Measurements from ENCODE around the gene DLG2. TPM values are rescaled to one million over a fixed set of nuclear protein-coding genes. Genes with fewer than 3 reads are reported as not detected.

DLG2 gene
- total RNA-seq, 4 donors from 2014 or later: 6.5 to 14.6 (median 7.2) TPM

DNA sequence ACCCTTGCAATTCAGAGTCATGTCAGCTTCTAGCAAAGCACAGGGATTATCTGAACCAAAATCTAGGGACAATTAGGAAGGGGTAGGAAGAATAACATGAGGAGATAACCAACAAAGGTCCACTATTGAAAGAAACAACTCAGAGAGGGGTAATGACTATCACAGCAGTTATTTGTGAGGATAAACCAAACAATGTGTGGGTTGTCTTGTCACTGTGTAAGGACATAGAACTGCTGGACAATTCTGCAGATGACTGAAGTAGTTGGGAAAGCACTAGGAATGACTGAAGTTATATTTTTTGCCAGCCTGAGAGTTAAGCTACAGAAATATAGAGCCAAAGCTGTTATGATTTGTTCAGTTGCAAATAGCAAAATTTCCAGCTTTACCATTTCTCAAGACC, 1482.6 kb downstream of the DLG2 start:
- no peaks in the 10 kb centered on the region for H3K36me3 ChIP-seq
- no peaks in the 10 kb centered on the region for H3K9me3 ChIP-seq
- no peak overlapping the region for H3K4me3 ChIP-seq
- H3K27me3 ChIP-seq: no peaks in the 10 kb centered on the region
- no peak overlapping the region for H3K27ac ChIP-seq
- DNase-seq (ENCODE audit: low spot score in 2 of 2): no peak
- no peaks in the 10 kb centered on the region for H3K4me1 ChIP-seq
- TF ChIP-seq EP300 (IDR thresholded peaks at IDR 0.05) (no peak), POLR2A (IDR thresholded peaks at IDR 0.05) (no peak)
- TF ChIP-seq, protein P1, sequence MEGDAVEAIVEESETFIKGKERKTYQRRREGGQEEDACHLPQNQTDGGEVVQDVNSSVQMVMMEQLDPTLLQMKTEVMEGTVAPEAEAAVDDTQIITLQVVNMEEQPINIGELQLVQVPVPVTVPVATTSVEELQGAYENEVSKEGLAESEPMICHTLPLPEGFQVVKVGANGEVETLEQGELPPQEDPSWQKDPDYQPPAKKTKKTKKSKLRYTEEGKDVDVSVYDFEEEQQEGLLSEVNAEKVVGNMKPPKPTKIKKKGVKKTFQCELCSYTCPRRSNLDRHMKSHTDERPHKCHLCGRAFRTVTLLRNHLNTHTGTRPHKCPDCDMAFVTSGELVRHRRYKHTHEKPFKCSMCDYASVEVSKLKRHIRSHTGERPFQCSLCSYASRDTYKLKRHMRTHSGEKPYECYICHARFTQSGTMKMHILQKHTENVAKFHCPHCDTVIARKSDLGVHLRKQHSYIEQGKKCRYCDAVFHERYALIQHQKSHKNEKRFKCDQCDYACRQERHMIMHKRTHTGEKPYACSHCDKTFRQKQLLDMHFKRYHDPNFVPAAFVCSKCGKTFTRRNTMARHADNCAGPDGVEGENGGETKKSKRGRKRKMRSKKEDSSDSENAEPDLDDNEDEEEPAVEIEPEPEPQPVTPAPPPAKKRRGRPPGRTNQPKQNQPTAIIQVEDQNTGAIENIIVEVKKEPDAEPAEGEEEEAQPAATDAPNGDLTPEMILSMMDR (IDR thresholded peaks at IDR 0.05): no peak

DNA sequence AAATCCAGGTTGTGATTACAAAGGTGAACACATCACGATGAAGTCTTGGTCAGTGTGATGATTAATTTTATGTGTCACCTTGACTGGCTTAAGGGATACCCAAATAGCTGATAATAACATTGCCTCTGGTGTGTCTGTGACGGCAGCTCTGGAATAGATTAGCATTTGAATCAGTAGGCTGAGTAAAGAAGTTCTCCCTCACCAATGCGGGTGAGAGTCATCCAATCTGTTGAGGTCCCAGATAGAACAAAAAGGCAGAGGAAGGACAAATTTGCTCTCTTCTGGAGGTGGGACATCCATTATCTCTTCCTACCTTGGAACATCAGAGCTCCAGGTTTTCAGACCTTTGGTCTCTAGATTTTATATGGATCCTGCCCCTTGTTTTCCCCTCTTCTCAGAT, 1484.7 kb downstream of the DLG2 start:
- 81 to 87% methylated on average over 3 of the region's 3 CpGs for WGBS, 2 donors
- H3K4me1 ChIP-seq: no peaks in the 10 kb centered on the region
- no peaks in the 10 kb centered on the region for H3K36me3 ChIP-seq
- no peak for DNase-seq (ENCODE audit: low spot score in 2 of 2)
- H3K4me3 ChIP-seq: no peak overlapping the region
- TF ChIP-seq, protein P1 (IDR thresholded peaks at IDR 0.05): no peak
- no peak for TF ChIP-seq POLR2A (IDR thresholded peaks at IDR 0.05)
- no peak for TF ChIP-seq EP300 (IDR thresholded peaks at IDR 0.05)
- H3K27ac ChIP-seq: no peak overlapping the region
- no peaks in the 10 kb centered on the region for H3K27me3 ChIP-seq
- H3K9me3 ChIP-seq: no peaks in the 10 kb centered on the region

DNA sequence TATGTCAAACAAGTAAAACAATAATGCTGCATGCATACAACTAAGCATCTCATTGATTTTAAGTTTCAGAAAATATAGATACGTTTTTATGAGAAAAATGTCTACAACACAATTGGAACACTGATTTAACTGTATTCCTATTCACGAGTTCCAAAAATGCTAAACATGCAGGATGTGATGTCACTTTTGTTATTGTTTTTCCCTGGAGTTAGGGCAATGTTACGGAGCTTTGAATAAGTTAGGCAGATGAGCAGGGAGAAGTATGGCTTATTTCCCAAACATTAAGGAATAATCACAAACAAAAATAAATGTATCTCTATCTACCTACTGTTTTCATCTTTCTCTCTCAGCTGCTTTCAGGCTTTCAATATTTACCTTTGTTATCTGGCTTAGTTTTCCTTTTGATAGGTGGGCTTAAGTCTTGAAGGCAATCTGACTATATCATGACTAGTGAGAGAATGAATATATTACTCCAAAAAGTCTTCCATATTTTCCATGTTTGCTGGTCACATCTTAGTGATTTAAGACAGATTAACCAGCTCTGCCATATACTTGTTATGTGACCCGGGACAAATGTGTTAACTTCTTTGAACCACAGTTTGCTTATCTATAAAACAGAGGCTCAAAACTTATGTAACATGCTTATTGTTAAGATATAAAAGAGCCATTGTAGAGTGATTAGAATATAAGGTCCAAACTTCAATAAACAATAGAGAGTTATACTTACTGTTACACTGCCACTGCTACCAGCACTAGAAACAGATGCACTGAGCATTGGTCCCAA, 1486.6 kb downstream of the DLG2 start:
- WGBS, 2 donors: 17 to 28% methylated on average over 4 of the region's 4 CpGs
- Histone ChIP-seq H3K27ac (no peak overlapping the region), H3K36me3 (no peaks in the 10 kb centered on the region), H3K4me1 (peaks cover 0 to 4% (median 0%) of the 10 kb centered on the region in 4 donors), H3K27me3 (no peaks in the 10 kb centered on the region), H3K9me3 (no peaks in the 10 kb centered on the region), H3K4me3 (no peak overlapping the region)
- DNase-seq (ENCODE audit: low spot score in 2 of 2): no peak
- TF ChIP-seq, protein P1 (IDR thresholded peaks at IDR 0.05): no peak
- TF ChIP-seq EP300 (IDR thresholded peaks at IDR 0.05) (no peak), POLR2A (IDR thresholded peaks at IDR 0.05) (no peak)

DNA sequence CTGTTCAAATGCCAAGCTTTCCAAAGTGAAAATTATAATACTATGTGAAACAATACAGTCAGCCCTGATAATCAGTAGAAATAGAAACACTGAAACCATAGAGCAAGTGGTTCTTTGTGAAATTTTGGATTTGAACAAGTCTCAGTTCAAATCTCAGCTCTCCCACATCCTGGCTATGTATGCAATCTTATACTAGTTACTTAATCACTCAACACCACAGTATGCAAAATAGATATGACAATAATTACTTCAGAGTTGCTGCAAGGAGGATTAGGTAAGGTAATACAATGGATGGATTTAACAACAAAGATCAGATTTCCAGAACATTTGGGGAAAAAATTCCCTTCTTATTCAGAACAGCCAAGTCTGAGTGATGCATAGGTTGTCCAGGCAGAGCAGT, 1489.2 kb downstream of the DLG2 start:
- Histone ChIP-seq H3K4me3 (no peak overlapping the region), H3K9me3 (no peaks in the 10 kb centered on the region), H3K4me1 (peaks cover 0 to 4% (median 0%) of the 10 kb centered on the region in 4 donors), H3K36me3 (no peaks in the 10 kb centered on the region), H3K27ac (no peak overlapping the region), H3K27me3 (no peaks in the 10 kb centered on the region)
- TF ChIP-seq POLR2A (IDR thresholded peaks at IDR 0.05) (no peak), EP300 (IDR thresholded peaks at IDR 0.05) (no peak)
- no peak for DNase-seq (ENCODE audit: low spot score in 2 of 2)

DNA sequence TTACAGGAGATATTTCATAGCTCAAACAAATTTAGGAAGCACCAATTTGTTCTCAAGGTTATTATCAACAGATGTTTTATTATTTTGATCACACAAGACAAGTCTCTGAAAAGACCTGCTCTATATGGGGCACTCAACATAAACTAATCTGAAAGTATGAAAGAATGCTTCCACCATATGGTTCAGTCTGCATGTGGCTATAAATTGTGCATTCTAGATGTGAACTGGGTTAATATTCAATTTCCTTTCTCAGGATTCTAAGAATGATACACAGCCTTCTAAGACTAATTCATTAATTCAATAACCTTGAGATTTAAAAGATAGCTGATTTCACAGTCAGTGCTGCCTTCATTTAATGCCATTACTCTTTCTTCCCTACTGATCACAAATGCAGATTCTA, 1489.6 kb downstream of the DLG2 start:
- no peak for DNase-seq (ENCODE audit: low spot score in 2 of 2)

More for the DNA sequence above, 1489.6 kb downstream of the DLG2 start:
- Histone ChIP-seq H3K27me3 (no peaks in the 10 kb centered on the region), H3K4me3 (no peak overlapping the region), H3K36me3 (no peaks in the 10 kb centered on the region), H3K27ac (no peak overlapping the region), H3K4me1 (peaks cover 0 to 4% (median 0%) of the 10 kb centered on the region in 4 donors), H3K9me3 (no peaks in the 10 kb centered on the region)
- TF ChIP-seq EP300 (IDR thresholded peaks at IDR 0.05) (no peak), POLR2A (IDR thresholded peaks at IDR 0.05) (no peak)
- TF ChIP-seq, protein P1 (IDR thresholded peaks at IDR 0.05): no peak

Measured in tibial nerve (tissue), 4 donors.